ENCODE data around the gene SLC5A1.
A peak's percentile ranks its signal among the peaks of the same experiment; 100 is the strongest.

SLC5A1 gene

GRCh38 chr22:32123657-32124056 is 80.6 kb downstream of the SLC5A1 start:
- Histone ChIP-seq H3K36me3 (replicated peaks; ENCODE audit: insufficient read depth, low read length) (no peaks in the 10 kb centered on the region), H3K9ac (ENCODE audit: low read length) (no peak overlapping the region), H3K27me3 (replicated peaks; ENCODE audit: insufficient read depth, low read length) (no peaks in the 10 kb centered on the region), H3K79me2 (ENCODE audit: low read length) (no peaks in the 10 kb centered on the region), H3K9me3 (replicated peaks; ENCODE audit: insufficient read depth, low read length) (no peaks in the 10 kb centered on the region), H2AFZ (ENCODE audit: low read length) (no peak overlapping the region), H3K4me2 (ENCODE audit: low read depth, low read length) (no peak overlapping the region), H3K27ac (ENCODE audit: low read length) (no peak overlapping the region), H3K4me1 (ENCODE audit: low read length) (no peaks in the 10 kb centered on the region), H3K4me3 (ENCODE audit: low read length) (no peak overlapping the region), H3F3A (ENCODE audit: insufficient read depth, low read length) (no peaks in the 10 kb centered on the region), H4K20me1 (ENCODE audit: insufficient read depth, low read length) (no peaks in the 10 kb centered on the region), H3K9me2 (replicated peaks; ENCODE audit: insufficient read depth, low read length) (no peaks in the 10 kb centered on the region)
- no peak for DNase-seq
- TF ChIP-seq CTCF (IDR thresholded peaks at IDR 0.05; ENCODE audit: low read length) (peak; percentile 11; the same call in 1 of the 2 replicates), EZH2phosphoT487 (IDR thresholded peaks at IDR 0.05; ENCODE audit: low read length) (no peak)

GRCh38 chr22:32127904-32128303 is 84.8 kb downstream of the SLC5A1 start:
- Histone ChIP-seq H3K4me3 (ENCODE audit: low read length) (no peak overlapping the region), H3K27ac (ENCODE audit: low read length) (no peak overlapping the region), H4K20me1 (ENCODE audit: insufficient read depth, low read length) (no peaks in the 10 kb centered on the region), H3F3A (ENCODE audit: insufficient read depth, low read length) (no peaks in the 10 kb centered on the region), H3K9ac (ENCODE audit: low read length) (no peak overlapping the region), H3K36me3 (replicated peaks; ENCODE audit: insufficient read depth, low read length) (no peaks in the 10 kb centered on the region), H3K27me3 (replicated peaks; ENCODE audit: insufficient read depth, low read length) (no peaks in the 10 kb centered on the region), H3K9me3 (replicated peaks; ENCODE audit: insufficient read depth, low read length) (no peaks in the 10 kb centered on the region), H3K4me1 (ENCODE audit: low read length) (no peaks in the 10 kb centered on the region), H2AFZ (ENCODE audit: low read length) (no peak overlapping the region), H3K4me2 (ENCODE audit: low read depth, low read length) (no peak overlapping the region), H3K9me2 (replicated peaks; ENCODE audit: insufficient read depth, low read length) (no peaks in the 10 kb centered on the region), H3K79me2 (ENCODE audit: low read length) (no peaks in the 10 kb centered on the region)
- no peak for DNase-seq
- no peak for TF ChIP-seq EZH2 (optimal IDR thresholded peaks at IDR 0.05; ENCODE audit: low read depth, low read length)

GRCh38 chr22:32130464-32130863 is 87.4 kb downstream of the SLC5A1 start:
- Histone ChIP-seq H3K27ac (ENCODE audit: low read length) (no peak overlapping the region), H3K9me2 (replicated peaks; ENCODE audit: insufficient read depth, low read length) (no peaks in the 10 kb centered on the region), H3K4me1 (ENCODE audit: low read length) (no peaks in the 10 kb centered on the region), H3K9ac (ENCODE audit: low read length) (no peak overlapping the region), H3K9me3 (replicated peaks; ENCODE audit: insufficient read depth, low read length) (no peaks in the 10 kb centered on the region), H3F3A (ENCODE audit: insufficient read depth, low read length) (no peaks in the 10 kb centered on the region), H4K20me1 (ENCODE audit: insufficient read depth, low read length) (no peaks in the 10 kb centered on the region), H3K79me2 (ENCODE audit: low read length) (no peaks in the 10 kb centered on the region), H3K4me2 (ENCODE audit: low read depth, low read length) (no peak overlapping the region), H3K36me3 (replicated peaks; ENCODE audit: insufficient read depth, low read length) (no peaks in the 10 kb centered on the region), H3K4me3 (ENCODE audit: low read length) (no peak overlapping the region), H2AFZ (ENCODE audit: low read length) (no peak overlapping the region), H3K27me3 (replicated peaks; ENCODE audit: insufficient read depth, low read length) (no peaks in the 10 kb centered on the region)
- no peak for TF ChIP-seq EZH2 (optimal IDR thresholded peaks at IDR 0.05; ENCODE audit: low read depth, low read length)
- no peak for TF ChIP-seq CTCF (IDR thresholded peaks at IDR 0.05; ENCODE audit: low read length)
- TF ChIP-seq EZH2phosphoT487 (IDR thresholded peaks at IDR 0.05; ENCODE audit: low read length): no peak
- DNase-seq: no peak

- Histone ChIP-seq H3K36me3 (replicated peaks; ENCODE audit: insufficient read depth, low read length) (no peaks in the 10 kb centered on the region), H3F3A (ENCODE audit: insufficient read depth, low read length) (no peaks in the 10 kb centered on the region), H2AFZ (ENCODE audit: low read length) (no peak overlapping the region), H3K4me1 (ENCODE audit: low read length) (no peaks in the 10 kb centered on the region), H4K20me1 (ENCODE audit: insufficient read depth, low read length) (no peaks in the 10 kb centered on the region), H3K4me2 (ENCODE audit: low read depth, low read length) (no peak overlapping the region), H3K9ac (ENCODE audit: low read length) (no peak overlapping the region), H3K27ac (ENCODE audit: low read length) (no peak overlapping the region), H3K9me2 (replicated peaks; ENCODE audit: insufficient read depth, low read length) (no peaks in the 10 kb centered on the region), H3K79me2 (ENCODE audit: low read length) (no peaks in the 10 kb centered on the region), H3K9me3 (replicated peaks; ENCODE audit: insufficient read depth, low read length) (no peaks in the 10 kb centered on the region), H3K4me3 (ENCODE audit: low read length) (no peak overlapping the region), H3K27me3 (replicated peaks; ENCODE audit: insufficient read depth, low read length) (no peaks in the 10 kb centered on the region)
- TF ChIP-seq EZH2 (optimal IDR thresholded peaks at IDR 0.05; ENCODE audit: low read depth, low read length) (no peak), EZH2phosphoT487 (IDR thresholded peaks at IDR 0.05; ENCODE audit: low read length) (no peak), CTCF (IDR thresholded peaks at IDR 0.05; ENCODE audit: low read length) (no peak)
- no peak for DNase-seq
These were observed 89.1 kb downstream of the SLC5A1 start for GRCh38 chr22:32132126-32132525.

All from MM.1S (cell line).